Ovary (tissue), 9 donors: ENCODE measurements around the gene CTBP1. TPM values are rescaled to one million over a fixed set of nuclear protein-coding genes. Genes with fewer than 3 reads are reported as not detected.

Experiments
- DNase-seq, 5 donors: peaks; one replicate each; pipeline ENCODE4 v3.0.0-alpha.2; 2019 to 2020
- H3K27ac ChIP-seq, 2 donors: fragments of 200-600 bp; one replicate each; pipeline versions ENCODE4 v1.5.1 to v1.8.0; 2019 to 2022
- H3K27me3 ChIP-seq: fragments of 200-600 bp; one replicate; pipeline ENCODE4 v1.8.0; 2022
- H3K36me3 ChIP-seq: fragments of 200-600 bp; sonication (generic); one replicate; pipeline ENCODE4 v1.5.1; 2019
- H3K4me1 ChIP-seq: one replicate; pipeline ENCODE4 v1.8.1; 2013; ENCODE audit warnings: mild to moderate bottlenecking, moderate library complexity; ENCODE audit not compliant: insufficient read depth
- H3K4me3 ChIP-seq: fragments of 200-600 bp; sonication (generic); one replicate; pipeline ENCODE4 v1.5.1; 2017
- H3K9me3 ChIP-seq, 2 donors: fragments of 200-600 bp in 1 of 2; sonication (generic) in 1 of 2; one replicate each; pipeline versions ENCODE4 v1.5.1 to v1.8.1; 2013 to 2019; ENCODE audit warnings: mild to moderate bottlenecking in 1 of 2, moderate library complexity in 1 of 2
- CTCF ChIP-seq, 3 donors: fragments of 450-650 bp in 2 of 3; fragments of 200-600 bp in 1 of 3; IDR thresholded peaks; one replicate each; pipeline versions ENCODE4 v1.5.1 to v1.8.0; 2016 to 2022; ENCODE audit warnings: antibody characterized with exemption in 3 of 3, mild to moderate bottlenecking in 1 of 3
- EP300 ChIP-seq: sonication (generic); formaldehyde crosslinking; IDR thresholded peaks from one replicate; pipeline ENCODE4 v1.6.1; 2017; ENCODE audit warnings: antibody characterized with exemption
- POLR2A ChIP-seq: fragments of 450-650 bp; IDR thresholded peaks from one replicate; pipeline ENCODE4 v1.6.1; 2017; ENCODE audit warnings: antibody characterized with exemption, mild to moderate bottlenecking, moderate library complexity
- WGBS, 3 donors: extraction: QIAGEN DNeasy Blood & Tissue Kit in 1 of 3; methylation state at CpG; one replicate each; pipeline versions ENCODE4 v1.1.5 to v1.1.7; 2013 to 2017; 5-methylcytosine and 5-hydroxymethylcytosine counted together
- intact Hi-C, 4 donors: fragments of 100-400 bp; cut with DNase I; formaldehyde crosslinking; loops; one replicate each; pipeline versions ENCODE4 v1.11.0 to v1.15.1; 2022 to 2023
- polyA plus RNA-seq, 2 donors: library from polyadenylated mRNA; stranded (reverse); fragments of 200-250 nt in 1 of 2; fragments of 350-450 nt in 1 of 2; fragmentation: Illumina TruSeq in 1 of 2; extraction: RNeasy Lipid Tissue Mini Kit (QIAGEN cat#74804) in 1 of 2; gene quantifications; one replicate each; pipeline ENCODE4 v1.2.3, GENCODE V29; 2013 to 2014
- total RNA-seq, 7 donors: library from RNA; depleted of rRNA in 2 of 7; stranded (reverse); fragments of >200 nt in 2 of 7; fragmentation: NEBNext Ultra II Directional in 3 of 7; extraction: Animal tissue kit (Norgen Biotek cat#: 25700) in 3 of 7; gene quantifications; one replicate each; pipeline versions ENCODE4 v1.1.0 to v1.2.4, GENCODE V29; 2016 to 2023
- donor health status: DM: no; HTN: no; CAD: no; lungs with moderate emphysema.
- donor health status: DM: no; HTN: no; CAD: no.
- donor health status: Bipolar disorder and iron deficiency.
- donor health status: DM: yes; HTN: yes; CAD: no.
- donor health status: DM: no; HTN: no; CAD: no.
- donor health status: DM: yes; HTN: yes; CAD: no.

The CTBP1 gene
- total and polyA plus RNA-seq, 9 donors: 45.7 to 231 (median 141) TPM

DNA sequence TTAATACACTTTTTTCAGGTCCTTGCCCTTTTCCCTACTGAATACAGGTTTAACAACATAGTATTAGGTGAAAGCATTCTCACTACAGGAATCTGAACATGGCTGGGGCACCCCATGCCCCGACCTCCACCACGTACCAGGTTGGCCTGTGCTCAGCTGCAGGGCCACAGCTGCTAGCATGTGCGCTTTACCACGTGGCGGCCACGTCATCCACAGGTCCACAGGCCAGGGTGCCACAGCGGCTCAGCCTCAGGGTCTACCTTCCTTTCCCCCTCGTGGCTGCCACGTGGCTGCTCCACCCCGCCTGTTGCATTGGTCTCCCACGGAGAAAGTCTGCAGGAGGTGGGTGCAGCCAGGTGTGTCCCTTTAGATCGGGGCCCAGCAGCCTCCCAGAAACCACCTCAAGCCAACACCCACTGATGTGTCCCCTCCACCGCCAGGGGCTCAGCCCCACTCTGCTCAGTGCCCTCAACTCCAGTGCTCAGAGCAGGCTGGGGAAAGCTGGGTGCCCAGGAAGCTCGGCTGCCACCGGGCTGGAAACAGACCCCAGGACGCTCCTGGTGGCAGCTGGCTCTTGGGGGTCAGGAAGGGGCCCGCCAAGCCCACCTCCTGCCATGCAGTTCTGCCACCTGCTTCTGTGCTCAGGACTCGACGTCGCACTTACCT lies 17.8 kb downstream of the CTBP1 start:
- Histone ChIP-seq H3K27ac (no peak overlapping the region), H3K4me1 (peaks cover 7% of the 10 kb centered on the region), H3K27me3 (no peaks in the 10 kb centered on the region), H3K4me3 (no peak overlapping the region), H3K36me3 (no peaks in the 10 kb centered on the region), H3K9me3 (no peaks in the 10 kb centered on the region)
- intact Hi-C loops: loop anchor here in 2 of 4 donors (5.0 to 10.0 kb wide), 2 partner anchors 64 to 216 kb away; partner anchors contain the start of gene FGFRL1 (in 1 of the 2)
- TF ChIP-seq EP300 (no peak), POLR2A (no peak), CTCF (IDR thresholded peaks at IDR 0.05) (no peak)
- 91 to 94% (median 93%) methylated on average over 19 to 20 of the region's 20 CpGs for WGBS, 3 donors
- DNase-seq: no peak

GRCh38 chr4:1230316-1230715 lies 18.6 kb downstream of the CTBP1 start:
- Histone ChIP-seq H3K4me1 (peaks cover 10% of the 10 kb centered on the region), H3K36me3 (no peaks in the 10 kb centered on the region), H3K27ac (no peak overlapping the region), H3K4me3 (no peak overlapping the region), H3K9me3 (no peaks in the 10 kb centered on the region), H3K27me3 (no peaks in the 10 kb centered on the region)
- no peak for DNase-seq
- 95 to 96% (median 95%) methylated on average over 22 of the region's 22 CpGs for WGBS, 3 donors
- intact Hi-C loops: loop anchor here in 2 of 4 donors (5.0 to 10.0 kb wide), 2 partner anchors 63 to 216 kb away; partner anchors contain the start of gene FGFRL1 (in 1 of the 2)
- TF ChIP-seq POLR2A (no peak), EP300 (no peak), CTCF (IDR thresholded peaks at IDR 0.05) (no peak)

GRCh38 chr4:1229117-1229849 lies 19.6 kb downstream of the CTBP1 start:
- 91 to 94% (median 92%) methylated on average over 22 to 27 of the region's 27 CpGs for WGBS, 3 donors
- Histone ChIP-seq H3K4me1 (peaks cover 10% of the 10 kb centered on the region), H3K9me3 (no peaks in the 10 kb centered on the region), H3K27ac (no peak overlapping the region), H3K27me3 (no peaks in the 10 kb centered on the region), H3K4me3 (no peak overlapping the region), H3K36me3 (no peaks in the 10 kb centered on the region)
- intact Hi-C loops: loop anchor here in 1 of 4 donors (2.0 kb wide), 1 partner anchor 66 kb away; no protein-coding TSS in a partner anchor
- TF ChIP-seq CTCF (IDR thresholded peaks at IDR 0.05) (no peak), POLR2A (no peak), EP300 (no peak)
- DNase-seq: no peak

GRCh38 chr4:1227816-1228215 lies 21.1 kb downstream of the CTBP1 start:
- H3K4me1 ChIP-seq: peaks cover 5% of the 10 kb centered on the region
- no peaks in the 10 kb centered on the region for H3K36me3 ChIP-seq
- H3K27me3 ChIP-seq: no peaks in the 10 kb centered on the region
- intact Hi-C loops: loop anchor here in 1 of 4 donors (2.0 kb wide), 1 partner anchor 65 kb away; no protein-coding TSS in a partner anchor
- H3K4me3 ChIP-seq: no peak overlapping the region
- no peaks in the 10 kb centered on the region for H3K9me3 ChIP-seq
- 85 to 93% (median 90%) methylated on average over 16 of the region's 16 CpGs for WGBS, 3 donors
- TF ChIP-seq CTCF (IDR thresholded peaks at IDR 0.05) (no peak), EP300 (no peak), POLR2A (no peak)
- no peak overlapping the region for H3K27ac ChIP-seq
- DNase-seq: no peak
